Keratinocyte (primary cell): ENCODE data around the gene TMEM200C. TPM values are rescaled to one million over a fixed set of nuclear protein-coding genes. Genes with fewer than 3 reads are reported as not detected.

Source experiments
- DNase-seq: peaks from one replicate; pipeline ENCODE4 v3.0.0-alpha.2; 2011; ENCODE audit warnings: low read depth, missing footprints, low spot score
- FAIRE-seq: peaks from 2 replicates; lab custom pipeline; 2011; peaks lifted over from hg19 to GRCh38; lab: Jason Lieb, UNC
- H2AFZ ChIP-seq: 2 replicates; pipeline ENCODE4 v1.6.0; 2012; ENCODE audit warnings: low read length, control low read depth, inconsistent platforms; ENCODE audit not compliant: control insufficient read depth
- H3K27ac ChIP-seq: 2 replicates; pipeline ENCODE4 v1.5.1; 2011; ENCODE audit warnings: low read length; ENCODE audit not compliant: control insufficient read depth, insufficient read depth
- H3K27me3 ChIP-seq: 3 replicates; pipeline ENCODE4 v1.6.0; 2011; ENCODE audit warnings: low read length; ENCODE audit not compliant: control insufficient read depth, insufficient read depth; ENCODE audit errors: extremely low read depth
- H3K36me3 ChIP-seq, 2 experiments: 2 replicates in 1 of 2; 3 replicates in 1 of 2; pipeline ENCODE4 v1.5.1; 2011; ENCODE audit warnings: low read length in 2 of 2, mild to moderate bottlenecking in 1 of 2; ENCODE audit not compliant: control insufficient read depth in 2 of 2, insufficient read depth in 2 of 2; ENCODE audit errors: extremely low read depth in 1 of 2
- H3K4me1 ChIP-seq: 3 replicates; pipeline ENCODE4 v1.5.1; 2011; ENCODE audit warnings: low read length; ENCODE audit not compliant: control insufficient read depth, insufficient read depth; ENCODE audit errors: extremely low read depth
- H3K4me2 ChIP-seq: 3 replicates; pipeline ENCODE4 v1.6.0; 2011; ENCODE audit warnings: low read depth, low read length; ENCODE audit not compliant: control insufficient read depth, insufficient read depth; ENCODE audit errors: extremely low read depth
- H3K4me3 ChIP-seq, 3 experiments: fragments of 200-600 bp in 1 of 3; sonication (generic) in 1 of 3; 2 replicates in 2 of 3; 3 replicates in 1 of 3; pipeline ENCODE4 v1.5.1; 2011 to 2016; ENCODE audit warnings: low read length in 3 of 3, mild to moderate bottlenecking in 3 of 3, control low read depth in 2 of 3, inconsistent platforms in 1 of 3, low read depth in 1 of 3, mixed read lengths in 1 of 3, mixed run types in 1 of 3, moderate library complexity in 1 of 3; ENCODE audit not compliant: control insufficient read depth in 2 of 3, insufficient read depth in 2 of 3; ENCODE audit errors: extremely low read depth in 1 of 3
- H3K79me2 ChIP-seq: 2 replicates; pipeline ENCODE4 v1.6.0; 2012; ENCODE audit warnings: low read length; ENCODE audit not compliant: control insufficient read depth, insufficient read depth
- H3K9ac ChIP-seq: 3 replicates; pipeline ENCODE4 v1.6.0; 2011; ENCODE audit warnings: low read length; ENCODE audit not compliant: control insufficient read depth, insufficient read depth; ENCODE audit errors: extremely low read depth
- H3K9me1 ChIP-seq: 3 replicates; pipeline ENCODE4 v1.6.0; 2011; ENCODE audit warnings: low read length; ENCODE audit not compliant: control insufficient read depth, insufficient read depth; ENCODE audit errors: extremely low read depth
- H3K9me3 ChIP-seq: 2 replicates; pipeline ENCODE4 v1.5.1; 2012; ENCODE audit warnings: low read depth, low read length; ENCODE audit not compliant: control insufficient read depth
- H4K20me1 ChIP-seq: 3 replicates; pipeline ENCODE4 v1.6.0; 2011; ENCODE audit warnings: low read length; ENCODE audit not compliant: control insufficient read depth, insufficient read depth; ENCODE audit errors: extremely low read depth
- CTCF ChIP-seq, 3 experiments: IDR thresholded peaks in 1 of 3; conservative IDR thresholded peaks in 1 of 3; optimal IDR thresholded peaks in 1 of 3; 2 replicates in 2 of 3; 3 replicates in 1 of 3; pipeline versions ENCODE3 to v1.5.1; 2011; ENCODE audit warnings: low read length in 3 of 3, mild to moderate bottlenecking in 3 of 3, moderate library complexity in 2 of 3, control low read depth in 1 of 3, inconsistent platforms in 1 of 3; ENCODE audit not compliant: insufficient read depth in 2 of 3; ENCODE audit errors: extremely low read depth in 1 of 3
- EZH2 ChIP-seq: IDR thresholded peaks from one replicate; pipeline ENCODE4 v1.6.1; 2012; ENCODE audit warnings: inconsistent platforms, mild to moderate bottlenecking, low read length, moderate library complexity
- dilution Hi-C: fragments of 300-500 bp; cut with MboI; formaldehyde crosslinking; loops from one replicate; pipeline ENCODE4 v1.7.0; 2020; ENCODE audit warnings: low sequenced_read_pairs; ENCODE audit not compliant: extremely low pct_ligation_motif_present
- polyA plus RNA-seq, 5 experiments: library from polyadenylated mRNA; depleted of rRNA in 3 of 5; stranded (reverse) in 3 of 5; stranded (forward) in 1 of 5; unstranded in 1 of 5; fragments of >200 nt; gene quantifications; 1 replicate in 1 of 5; 2 replicates in 3 of 5; 3 replicates in 1 of 5; pipeline versions ENCODE4 v1.2.1 to v1.2.3, GENCODE V29; 2011 to 2012; ENCODE audit warnings: missing spikeins in 2 of 5, low read depth in 1 of 5, low replicate concordance in 1 of 5

The TMEM200C gene
- polyA plus RNA-seq, 1 donor (not counting 4 experiments of a cell fraction or from before 2014, with no cell fraction given), result not detected

GRCh38 chr18:5884375-5884774, 10.9 kb downstream of the TMEM200C start:
- TF ChIP-seq CTCF (optimal IDR thresholded peaks at IDR 0.05 in 1 of 3, IDR thresholded peaks at IDR 0.05 in 1 of 3, conservative IDR thresholded peaks at IDR 0.05 in 1 of 3; ENCODE audit: extremely low read depth in 1 of 3, insufficient read depth in 2 of 3, low read length in 3 of 3) (no peak), EZH2 (no peak)
- Histone ChIP-seq H3K9me3 (no peaks in the 10 kb centered on the region), H3K9me1 (no peaks in the 10 kb centered on the region), H3K4me3 (no peak overlapping the region), H3K9ac (no peak overlapping the region), H3K4me2 (no peak overlapping the region), H3K79me2 (no peaks in the 10 kb centered on the region), H3K27ac (no peak overlapping the region), H3K4me1 (no peaks in the 10 kb centered on the region), H3K36me3 (no peaks in the 10 kb centered on the region), H3K27me3 (peaks cover 5% of the 10 kb centered on the region), H4K20me1 (no peaks in the 10 kb centered on the region), H2AFZ (no peak overlapping the region)
- DNase-seq, result no peak
- FAIRE-seq, result no peak
- dilution Hi-C loops, result no loop called here

GRCh38 chr18:5879479-5879882, 15.8 kb downstream of the TMEM200C start:
- Histone ChIP-seq H3K27ac (no peak overlapping the region), H3K4me2 (no peak overlapping the region), H4K20me1 (no peaks in the 10 kb centered on the region), H3K9me3 (no peaks in the 10 kb centered on the region), H3K9me1 (no peaks in the 10 kb centered on the region), H3K79me2 (no peaks in the 10 kb centered on the region), H3K4me1 (no peaks in the 10 kb centered on the region), H2AFZ (no peak overlapping the region), H3K4me3 (no peak overlapping the region), H3K27me3 (peaks cover 3% of the 10 kb centered on the region), H3K9ac (no peak overlapping the region), H3K36me3 (no peaks in the 10 kb centered on the region)
- dilution Hi-C loops, result no loop called here
- no peak for DNase-seq
- TF ChIP-seq CTCF (optimal IDR thresholded peaks at IDR 0.05 in 1 of 3, IDR thresholded peaks at IDR 0.05 in 1 of 3, conservative IDR thresholded peaks at IDR 0.05 in 1 of 3; ENCODE audit: extremely low read depth in 1 of 3, insufficient read depth in 2 of 3, low read length in 3 of 3), result peak in 2 of 3 experiments; percentile 58 to 66
- TF ChIP-seq EZH2, result no peak
- no peak for FAIRE-seq
